SK-N-MC (cell line): ENCODE data around the gene NAA60.

Experiments
- EZH2 ChIP-seq: fragments of 200-600 bp; sonication (generic); IDR thresholded peaks from one replicate; pipeline ENCODE4 v1.6.1; 2017; ENCODE audit warnings: antibody characterized with exemption
- FOXP2 ChIP-seq: optimal IDR thresholded peaks from 2 replicates; pipeline ENCODE3; 2011; ENCODE audit warnings: mild to moderate bottlenecking, moderate library complexity; ENCODE audit not compliant: insufficient read depth; ENCODE audit errors: extremely low read length, control extremely low read depth
- POLR2AphosphoS5 ChIP-seq: IDR thresholded peaks from 2 replicates; pipeline ENCODE4 v1.6.1; 2012; ENCODE audit warnings: mild to moderate bottlenecking, low read depth, low read length, borderline replicate concordance

GRCh38 chr16:3509470-3509928 is 66.0 kb downstream of the NAA60 start:
- TF ChIP-seq EZH2, result no peak
- TF ChIP-seq FOXP2, result no peak
- TF ChIP-seq POLR2AphosphoS5, result no peak
